Smooth muscle cell (in vitro differentiated cells): ENCODE data around the gene NATD1. TPM values are rescaled to one million over a fixed set of nuclear protein-coding genes. Genes with fewer than 3 reads are reported as not detected.

Experiments used
- DNase-seq: peaks from one replicate; lab custom pipeline; 2025; ENCODE audit not compliant: unreplicated experiment; lab: John Stamatoyannopoulos, UW
- H2AFZ ChIP-seq: fragments of 200-600 bp; sonication (generic); 2 replicates; pipeline ENCODE4 v1.6.0; 2016; ENCODE audit warnings: antibody characterized with exemption, low read depth, mild to moderate bottlenecking
- H3F3A ChIP-seq: fragments of 200-600 bp; sonication (generic); 2 replicates; pipeline ENCODE4 v1.6.0; 2017; ENCODE audit warnings: antibody characterized with exemption, low read depth
- H3K27ac ChIP-seq: fragments of 200-600 bp; sonication (generic); 2 replicates; pipeline ENCODE4 v1.5.1; 2016; ENCODE audit warnings: low read depth, mild to moderate bottlenecking
- H3K27me3 ChIP-seq: fragments of 200-600 bp; sonication (generic); 2 replicates; pipeline ENCODE4 v1.6.1; 2016; ENCODE audit warnings: low read depth, mild to moderate bottlenecking
- H3K36me3 ChIP-seq: fragments of 200-600 bp; sonication (generic); 2 replicates; pipeline ENCODE4 v1.5.1; 2016; ENCODE audit warnings: low read depth
- H3K4me1 ChIP-seq: fragments of 200-600 bp; sonication (generic); 2 replicates; pipeline ENCODE4 v1.5.1; 2016; ENCODE audit warnings: low read depth
- H3K4me2 ChIP-seq: fragments of 200-600 bp; sonication (generic); 2 replicates; pipeline ENCODE4 v1.6.0; 2016; ENCODE audit warnings: mild to moderate bottlenecking
- H3K4me3 ChIP-seq: fragments of 200-600 bp; sonication (generic); 2 replicates; pipeline ENCODE4 v1.5.1; 2016; ENCODE audit warnings: mild to moderate bottlenecking
- H3K79me2 ChIP-seq: fragments of 200-600 bp; sonication (generic); 2 replicates; pipeline ENCODE4 v1.6.0; 2016; ENCODE audit warnings: low read depth, mild to moderate bottlenecking
- H3K9ac ChIP-seq: fragments of 200-600 bp; sonication (generic); 2 replicates; pipeline ENCODE4 v1.6.0; 2016; ENCODE audit warnings: low read depth
- H3K9me3 ChIP-seq: fragments of 200-600 bp; sonication (generic); replicated peaks from 2 replicates; pipeline ENCODE4 v1.5.1; 2016; ENCODE audit warnings: low read depth
- H4K20me1 ChIP-seq: fragments of 200-600 bp; sonication (generic); 2 replicates; pipeline ENCODE4 v1.6.0; 2016; ENCODE audit warnings: low read depth
- CTCF ChIP-seq: fragments of 200-600 bp; sonication (generic); IDR thresholded peaks from 2 replicates; pipeline ENCODE4 v1.5.1; 2017; ENCODE audit warnings: borderline replicate concordance, mild to moderate bottlenecking, antibody characterized with exemption; ENCODE audit not compliant: insufficient read depth, poor library complexity, severe bottlenecking
- WGBS: methylation state at CpG from one replicate; pipeline ENCODE4 v1.1.7; 2016; ENCODE audit warnings: low lambda C conversion rate; 5-methylcytosine and 5-hydroxymethylcytosine counted together
- polyA plus RNA-seq: library from polyadenylated mRNA; unstranded; fragments of >200 nt; fragmentation: Nextera tagmentation; extraction: Ambion mirVana; gene quantifications from 2 replicates; pipeline ENCODE4 v1.2.1, GENCODE V29; 2016
- total RNA-seq: library from RNA; depleted of rRNA; stranded (reverse); fragments of >200 nt; gene quantifications from 2 replicates; pipeline ENCODE4 v1.2.3, GENCODE V29; 2014

The NATD1 gene
- total and polyA plus RNA-seq, 2 experiments from 2014 or later, result 2.2 to 2.7 TPM

- Histone ChIP-seq H3K9ac (no peak overlapping the region), H3K27me3 (no peaks in the 10 kb centered on the region), H3F3A (no peaks in the 10 kb centered on the region), H3K4me1 (no peaks in the 10 kb centered on the region), H3K36me3 (no peaks in the 10 kb centered on the region), H4K20me1 (no peaks in the 10 kb centered on the region), H3K79me2 (no peaks in the 10 kb centered on the region), H3K27ac (no peak overlapping the region), H2AFZ (no peak overlapping the region), H3K4me3 (no peak overlapping the region), H3K4me2 (no peak overlapping the region), H3K9me3 (no peaks in the 10 kb centered on the region)
- WGBS, result 83% methylated on average over 3 of the region's 3 CpGs
- DNase-seq, result no peak
- TF ChIP-seq CTCF, result no peak
Observed at GRCh38 chr17:21272250-21272649, 19.0 kb upstream of the NATD1 start.

- Histone ChIP-seq H3K36me3 (no peaks in the 10 kb centered on the region), H3K27ac (no peak overlapping the region), H3K9me3 (no peaks in the 10 kb centered on the region), H3K79me2 (no peaks in the 10 kb centered on the region), H3K27me3 (no peaks in the 10 kb centered on the region), H3K4me2 (no peak overlapping the region), H4K20me1 (no peaks in the 10 kb centered on the region), H3K9ac (no peak overlapping the region), H2AFZ (no peak overlapping the region), H3K4me3 (no peak overlapping the region), H3F3A (no peaks in the 10 kb centered on the region), H3K4me1 (no peaks in the 10 kb centered on the region)
- DNase-seq, result no peak
- no peak for TF ChIP-seq CTCF
- WGBS, result 94% methylated on average over 10 of the region's 10 CpGs
Observed at GRCh38 chr17:21271454-21272183, 18.4 kb upstream of the NATD1 start.

- no peak overlapping the region for H3K9ac ChIP-seq
- no peaks in the 10 kb centered on the region for H3K79me2 ChIP-seq
- WGBS, result 85% methylated on average over 8 of the region's 8 CpGs
- no peaks in the 10 kb centered on the region for H3K36me3 ChIP-seq
- no peak overlapping the region for H2AFZ ChIP-seq
- no peak overlapping the region for H3K27ac ChIP-seq
- no peak overlapping the region for H3K4me2 ChIP-seq
- H3F3A ChIP-seq, result no peaks in the 10 kb centered on the region
- DNase-seq, result no peak
- H3K27me3 ChIP-seq, result no peaks in the 10 kb centered on the region
- no peaks in the 10 kb centered on the region for H3K4me1 ChIP-seq
- no peaks in the 10 kb centered on the region for H4K20me1 ChIP-seq
- no peak for TF ChIP-seq CTCF
- H3K4me3 ChIP-seq, result no peak overlapping the region
- H3K9me3 ChIP-seq, result no peaks in the 10 kb centered on the region
Observed at GRCh38 chr17:21269394-21269793, 16.2 kb upstream of the NATD1 start.

- Histone ChIP-seq H3K4me1 (no peaks in the 10 kb centered on the region), H3K27ac (no peak overlapping the region), H3K36me3 (no peaks in the 10 kb centered on the region), H3K9me3 (no peaks in the 10 kb centered on the region), H3K9ac (no peak overlapping the region), H3K4me2 (no peak overlapping the region), H4K20me1 (no peaks in the 10 kb centered on the region), H3K27me3 (no peaks in the 10 kb centered on the region), H3K79me2 (no peaks in the 10 kb centered on the region), H2AFZ (no peak overlapping the region), H3K4me3 (no peak overlapping the region), H3F3A (no peaks in the 10 kb centered on the region)
- 73% methylated on average over 7 of the region's 7 CpGs for WGBS
- TF ChIP-seq CTCF, result no peak
- DNase-seq, result no peak
Observed at GRCh38 chr17:21268596-21269188, 15.5 kb upstream of the NATD1 start.
